ENCODE results near the gene CDCA4.

Gene CDCA4

DNA sequence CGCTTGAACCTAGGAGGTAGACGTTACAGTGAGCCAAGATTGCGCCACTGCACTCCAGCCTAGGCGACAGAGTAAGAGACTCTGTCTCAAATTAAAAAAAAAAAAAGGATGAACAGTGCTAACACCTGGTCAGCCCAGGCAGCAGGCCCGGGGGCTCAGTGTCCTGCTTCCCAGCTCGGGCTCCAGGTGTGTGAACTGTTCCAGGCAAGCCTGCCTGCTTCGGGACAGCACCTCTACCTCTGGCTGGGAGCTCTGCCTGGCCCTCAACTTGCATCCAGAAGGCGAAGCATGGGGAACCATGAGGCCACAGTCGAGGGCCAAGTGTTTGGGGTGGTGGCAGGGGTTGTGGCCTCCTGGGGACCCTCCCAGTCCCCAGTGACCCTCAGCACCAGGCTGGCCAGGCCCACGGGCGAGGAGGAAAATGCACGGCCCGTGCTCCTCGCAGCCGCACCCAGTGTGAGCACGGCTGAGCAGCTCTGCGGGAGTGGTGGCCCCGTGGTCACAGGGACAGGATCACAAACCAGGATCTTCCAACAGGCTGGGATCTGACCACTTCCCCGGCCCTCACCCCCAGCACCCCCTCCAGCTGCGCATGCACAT, 15.5 kb downstream of the CDCA4 start:
- TF ChIP-seq, protein P1, sequence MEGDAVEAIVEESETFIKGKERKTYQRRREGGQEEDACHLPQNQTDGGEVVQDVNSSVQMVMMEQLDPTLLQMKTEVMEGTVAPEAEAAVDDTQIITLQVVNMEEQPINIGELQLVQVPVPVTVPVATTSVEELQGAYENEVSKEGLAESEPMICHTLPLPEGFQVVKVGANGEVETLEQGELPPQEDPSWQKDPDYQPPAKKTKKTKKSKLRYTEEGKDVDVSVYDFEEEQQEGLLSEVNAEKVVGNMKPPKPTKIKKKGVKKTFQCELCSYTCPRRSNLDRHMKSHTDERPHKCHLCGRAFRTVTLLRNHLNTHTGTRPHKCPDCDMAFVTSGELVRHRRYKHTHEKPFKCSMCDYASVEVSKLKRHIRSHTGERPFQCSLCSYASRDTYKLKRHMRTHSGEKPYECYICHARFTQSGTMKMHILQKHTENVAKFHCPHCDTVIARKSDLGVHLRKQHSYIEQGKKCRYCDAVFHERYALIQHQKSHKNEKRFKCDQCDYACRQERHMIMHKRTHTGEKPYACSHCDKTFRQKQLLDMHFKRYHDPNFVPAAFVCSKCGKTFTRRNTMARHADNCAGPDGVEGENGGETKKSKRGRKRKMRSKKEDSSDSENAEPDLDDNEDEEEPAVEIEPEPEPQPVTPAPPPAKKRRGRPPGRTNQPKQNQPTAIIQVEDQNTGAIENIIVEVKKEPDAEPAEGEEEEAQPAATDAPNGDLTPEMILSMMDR (IDR thresholded peaks at IDR 0.05; ENCODE audit: insufficient read depth, low read depth, low read length, missing control alignments), result no peak
- H3K4me3 ChIP-seq (ENCODE audit: low read depth, low read length), result no peak overlapping the region
- DNase-seq (ENCODE audit: low read depth), result no peak

DNA sequence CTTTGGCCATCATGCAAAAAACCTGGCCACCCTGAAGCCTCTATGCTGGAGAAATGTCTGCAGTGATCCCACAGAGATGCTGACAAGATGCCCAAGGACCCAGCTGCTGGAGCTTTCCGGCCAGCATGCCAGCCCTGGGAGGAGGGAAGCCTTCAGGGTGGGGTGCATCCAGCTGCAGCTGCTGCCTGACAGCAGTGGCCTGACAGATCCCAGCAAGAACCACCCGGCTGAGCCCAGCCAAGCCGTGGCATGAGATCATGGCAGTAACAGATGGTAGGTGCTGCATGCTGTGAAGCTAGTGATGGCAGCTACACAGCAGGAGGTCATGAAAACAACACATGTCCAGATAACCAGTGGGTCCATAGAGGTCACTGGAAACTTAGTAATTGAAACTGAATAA, 21.5 kb downstream of the CDCA4 start:
- TF ChIP-seq, protein P1 (IDR thresholded peaks at IDR 0.05; ENCODE audit: insufficient read depth, low read depth, low read length, missing control alignments), result no peak
- no peak overlapping the region for H3K4me3 ChIP-seq (ENCODE audit: low read depth, low read length)
- DNase-seq (ENCODE audit: low read depth), result no peak

DNA sequence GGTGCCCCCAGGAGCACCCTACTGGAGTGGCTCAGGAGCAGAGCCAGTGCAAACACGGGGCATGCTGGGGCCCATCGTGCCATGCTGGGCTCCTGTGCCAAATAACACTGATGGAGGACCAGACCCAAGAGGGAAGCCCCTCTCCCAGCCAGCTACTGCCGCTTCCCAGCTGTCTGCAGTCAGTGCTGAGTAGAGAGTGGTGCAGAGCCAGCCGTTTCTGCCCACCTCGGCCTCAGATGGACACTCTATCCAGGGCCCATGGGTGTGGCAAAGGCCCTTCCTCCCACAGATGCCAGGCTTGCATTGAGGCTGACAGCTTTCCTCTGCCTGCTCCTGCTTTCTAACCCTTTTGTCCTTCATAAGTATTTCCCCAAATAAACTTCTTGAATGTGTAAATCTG, 22.1 kb downstream of the CDCA4 start:
- DNase-seq (ENCODE audit: low read depth), result no peak
- no peak overlapping the region for H3K4me3 ChIP-seq (ENCODE audit: low read depth, low read length)
- TF ChIP-seq, protein P1 (IDR thresholded peaks at IDR 0.05; ENCODE audit: insufficient read depth, low read depth, low read length, missing control alignments), result no peak

DNA sequence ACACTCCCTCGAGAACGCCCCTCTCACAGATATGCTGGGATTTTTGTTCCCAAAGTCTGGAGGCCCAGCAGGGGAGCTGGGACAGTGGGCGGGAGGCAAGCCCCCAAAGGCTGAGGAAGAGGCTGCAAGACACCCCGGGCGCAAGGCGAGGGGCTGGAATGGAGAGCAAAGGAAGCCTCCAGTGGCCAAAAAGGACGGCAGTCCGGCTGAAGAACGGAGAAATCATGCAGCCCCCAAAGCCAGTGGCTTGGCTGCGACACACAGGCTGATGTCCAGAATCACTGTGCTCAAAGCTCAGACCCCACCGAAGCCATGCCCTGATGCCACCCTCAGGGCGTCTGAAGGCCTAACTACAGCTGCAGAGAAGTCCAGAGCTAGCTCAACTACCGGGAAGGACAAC, 24.4 kb downstream of the CDCA4 start:
- H3K4me3 ChIP-seq (ENCODE audit: low read depth, low read length), result no peak overlapping the region
- no peak for DNase-seq (ENCODE audit: low read depth)

DNA sequence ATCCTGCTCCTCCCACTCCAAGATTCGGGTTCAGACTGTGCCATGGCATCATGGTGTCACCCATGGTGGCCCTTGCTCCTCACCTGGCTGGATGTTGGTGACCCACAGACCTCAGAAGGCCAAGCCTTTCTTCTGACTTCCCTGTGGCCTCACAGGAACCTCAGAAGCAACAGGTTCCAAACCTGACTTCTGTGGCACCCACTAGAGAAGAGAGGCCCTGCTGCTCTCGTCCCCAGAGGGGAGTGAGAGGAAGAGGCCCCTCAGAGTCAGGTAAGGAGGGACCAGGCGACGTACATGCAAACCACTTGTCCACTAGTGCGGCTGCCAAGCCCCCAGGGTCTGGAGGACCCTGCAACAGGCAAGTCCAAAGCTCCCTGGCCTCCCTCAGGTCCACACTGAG, 24.9 kb downstream of the CDCA4 start:
- TF ChIP-seq, protein P1 (IDR thresholded peaks at IDR 0.05; ENCODE audit: insufficient read depth, low read depth, low read length, missing control alignments), result no peak
- H3K4me3 ChIP-seq (ENCODE audit: low read depth, low read length), result no peak overlapping the region
- DNase-seq (ENCODE audit: low read depth), result no peak

More for the DNA sequence above, 24.4 kb downstream of the CDCA4 start:
- TF ChIP-seq, protein P1 (IDR thresholded peaks at IDR 0.05; ENCODE audit: insufficient read depth, low read depth, low read length, missing control alignments), result no peak

DNA sequence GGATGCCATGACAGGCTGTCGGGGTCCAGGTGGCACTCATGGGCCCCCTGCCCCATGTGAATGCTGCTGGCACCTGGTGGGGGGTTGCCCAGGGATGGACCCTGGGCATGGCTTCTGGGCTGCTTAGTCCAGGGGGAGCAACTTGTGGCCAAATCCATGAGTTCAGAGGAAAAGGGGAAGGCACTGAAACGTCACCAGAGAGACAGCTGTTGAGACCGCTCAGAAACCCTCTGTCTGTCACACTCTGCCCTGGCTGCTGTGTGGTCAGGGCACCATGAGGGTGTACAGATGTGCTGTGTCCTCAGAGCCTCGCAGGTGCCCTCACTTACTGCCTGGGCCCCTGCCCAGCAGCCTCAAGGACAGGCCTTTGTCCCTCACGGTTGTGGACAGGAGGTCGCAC, 25.9 kb downstream of the CDCA4 start:
- DNase-seq (ENCODE audit: low read depth), result no peak
- no peak overlapping the region for H3K4me3 ChIP-seq (ENCODE audit: low read depth, low read length)
- TF ChIP-seq, protein P1 (IDR thresholded peaks at IDR 0.05; ENCODE audit: insufficient read depth, low read depth, low read length, missing control alignments), result no peak

Measured in GM12865 (cell line).